Astrocyte (in vitro differentiated cells and primary cell): ENCODE results near the gene RNF186. TPM values are rescaled to one million over a fixed set of nuclear protein-coding genes. Genes with fewer than 3 reads are reported as not detected.
"Not testable (repeated sequence)": the region's sequence is repeated elsewhere in the genome, so short reads cannot be mapped to it uniquely, and the experiment has no call there.

Source experiments
- DNase-seq: peaks from one replicate; pipeline ENCODE4 v3.0.0-alpha.2; 2010; ENCODE audit warnings: low read depth
- FAIRE-seq: peaks from 2 replicates; lab custom pipeline; 2011; peaks lifted over from hg19 to GRCh38; lab: Jason Lieb, UNC
- H2AFZ ChIP-seq: 2 replicates; pipeline ENCODE4 v1.6.0; 2012; ENCODE audit warnings: low read depth, low read length, inconsistent platforms
- H3K27ac ChIP-seq: 2 replicates; pipeline ENCODE4 v1.5.1; 2011; ENCODE audit warnings: low read depth, low read length, inconsistent platforms
- H3K27me3 ChIP-seq: 2 replicates; pipeline ENCODE4 v1.6.0; 2011; ENCODE audit warnings: low read length, inconsistent platforms; ENCODE audit not compliant: insufficient read depth
- H3K36me3 ChIP-seq: 2 replicates; pipeline ENCODE4 v1.5.1; 2011; ENCODE audit warnings: low read length, inconsistent platforms; ENCODE audit not compliant: insufficient read depth
- H3K4me1 ChIP-seq: 2 replicates; pipeline ENCODE4 v1.5.1; 2011; ENCODE audit warnings: low read length, inconsistent platforms; ENCODE audit not compliant: insufficient read depth
- H3K4me2 ChIP-seq: 2 replicates; pipeline ENCODE4 v1.6.0; 2012; ENCODE audit warnings: low read length, inconsistent platforms
- H3K4me3 ChIP-seq: 2 replicates; pipeline ENCODE4 v1.5.1; 2011; ENCODE audit warnings: low read depth, mild to moderate bottlenecking, low read length, inconsistent platforms; ENCODE audit not compliant: insufficient read depth
- H3K79me2 ChIP-seq: 2 replicates; pipeline ENCODE4 v1.6.0; 2012; ENCODE audit warnings: mild to moderate bottlenecking, low read length, inconsistent platforms; ENCODE audit not compliant: insufficient read depth
- H3K9ac ChIP-seq: 2 replicates; pipeline ENCODE4 v1.6.0; 2012; ENCODE audit warnings: mild to moderate bottlenecking, low read length, inconsistent platforms
- H3K9me3 ChIP-seq: 2 replicates; pipeline ENCODE4 v1.5.1; 2012; ENCODE audit warnings: low read depth, mild to moderate bottlenecking, low read length, inconsistent platforms; ENCODE audit not compliant: insufficient read depth
- H4K20me1 ChIP-seq: 2 replicates; pipeline ENCODE4 v1.6.0; 2012; ENCODE audit warnings: low read length, inconsistent platforms; ENCODE audit not compliant: insufficient read depth
- H3K27ac Mint-ChIP-seq: one replicate; pipeline ENCODE4 v1.8.0; 2021; ENCODE audit warnings: mild to moderate bottlenecking, mixed read lengths; ENCODE audit not compliant: unreplicated experiment
- H3K27me3 Mint-ChIP-seq: one replicate; pipeline ENCODE4 v1.8.0; 2021; ENCODE audit warnings: low read depth, mixed read lengths; ENCODE audit not compliant: unreplicated experiment
- H3K36me3 Mint-ChIP-seq: one replicate; pipeline ENCODE4 v1.8.0; 2021; ENCODE audit warnings: low read depth, mixed read lengths; ENCODE audit not compliant: unreplicated experiment
- H3K4me1 Mint-ChIP-seq: one replicate; pipeline ENCODE4 v1.8.0; 2021; ENCODE audit warnings: low read depth, mixed read lengths; ENCODE audit not compliant: unreplicated experiment
- H3K4me3 Mint-ChIP-seq: one replicate; pipeline ENCODE4 v1.8.0; 2021; ENCODE audit warnings: mild to moderate bottlenecking, moderate library complexity, mixed read lengths; ENCODE audit not compliant: unreplicated experiment
- H3K9me3 Mint-ChIP-seq: one replicate; pipeline ENCODE4 v1.8.0; 2021; ENCODE audit warnings: mild to moderate bottlenecking, mixed read lengths; ENCODE audit not compliant: unreplicated experiment
- EZH2 ChIP-seq: IDR thresholded peaks from 2 replicates; pipeline ENCODE4 v1.6.1; 2012; ENCODE audit warnings: mild to moderate bottlenecking, low read length, inconsistent platforms; ENCODE audit not compliant: insufficient read depth
- total RNA-seq: library from RNA; stranded (reverse); gene quantifications from 2 replicates; pipeline ENCODE4 v1.2.1, GENCODE V29; 2021
- TF ChIP-seq, protein P1 (sequence below): IDR thresholded peaks from 2 replicates; pipeline ENCODE4 v1.5.1; 2011; ENCODE audit warnings: low read depth, mild to moderate bottlenecking, inconsistent platforms, low read length, moderate library complexity; ENCODE audit not compliant: insufficient read depth

The RNF186 gene
- total RNA-seq, 1 donor from 2014 or later: not detected

DNA sequence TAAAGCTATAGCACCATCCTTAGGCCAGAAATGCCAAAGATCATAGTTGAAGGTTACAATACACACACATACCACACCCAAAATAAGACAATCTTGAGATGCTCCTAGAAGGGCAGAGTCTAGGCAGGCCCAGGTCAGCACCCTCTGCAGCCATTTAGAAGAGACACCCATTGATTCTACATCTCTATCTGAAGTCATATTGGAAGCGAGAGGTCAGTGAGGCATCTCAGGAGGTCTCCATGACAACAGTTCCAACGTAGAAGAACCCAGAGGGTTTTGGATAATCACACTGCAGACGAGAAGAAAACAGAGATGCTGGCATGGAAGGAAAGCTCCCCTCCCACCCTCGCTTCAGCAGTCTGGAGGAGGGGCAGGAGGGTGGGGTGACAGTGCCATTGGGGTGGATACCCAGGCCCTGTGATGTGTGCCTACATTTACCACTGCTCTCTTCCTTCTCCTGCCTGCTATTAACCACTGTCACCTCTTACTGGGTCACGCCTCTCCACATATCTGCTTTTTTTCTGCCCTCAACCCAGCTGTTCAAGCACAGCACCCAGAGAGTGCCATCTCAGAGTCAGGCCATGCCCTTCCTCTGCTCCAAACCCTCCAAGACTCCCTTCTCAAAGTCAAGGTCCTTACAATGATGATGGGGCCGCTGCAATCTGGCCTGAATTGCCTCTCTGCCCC is 21.6 kb downstream of the RNF186 start:
- FAIRE-seq (no peak), DNase-seq (no peak)
- Histone ChIP-seq H3K79me2 (no peaks in the 10 kb centered on the region), H3K9ac (no peak overlapping the region), H4K20me1 (no peaks in the 10 kb centered on the region), H3K36me3 (no peaks in the 10 kb centered on the region), H3K4me2 (no peak overlapping the region), H2AFZ (no peak overlapping the region), H3K9me3 (no peaks in the 10 kb centered on the region), H3K27ac (no peak overlapping the region), H3K4me3 (no peak overlapping the region), H3K4me1 (no peaks in the 10 kb centered on the region), H3K27me3 (no peaks in the 10 kb centered on the region)
- Mint-ChIP-seq H3K27ac (no peak overlapping the region), H3K27me3 (peaks cover 16% of the 10 kb centered on the region), H3K4me1 (peaks cover 2% of the 10 kb centered on the region), H3K36me3 (no peaks in the 10 kb centered on the region), H3K9me3 (peaks cover 5% of the 10 kb centered on the region), H3K4me3 (no peak overlapping the region)
- no peak for TF ChIP-seq EZH2
- TF ChIP-seq, protein P1, sequence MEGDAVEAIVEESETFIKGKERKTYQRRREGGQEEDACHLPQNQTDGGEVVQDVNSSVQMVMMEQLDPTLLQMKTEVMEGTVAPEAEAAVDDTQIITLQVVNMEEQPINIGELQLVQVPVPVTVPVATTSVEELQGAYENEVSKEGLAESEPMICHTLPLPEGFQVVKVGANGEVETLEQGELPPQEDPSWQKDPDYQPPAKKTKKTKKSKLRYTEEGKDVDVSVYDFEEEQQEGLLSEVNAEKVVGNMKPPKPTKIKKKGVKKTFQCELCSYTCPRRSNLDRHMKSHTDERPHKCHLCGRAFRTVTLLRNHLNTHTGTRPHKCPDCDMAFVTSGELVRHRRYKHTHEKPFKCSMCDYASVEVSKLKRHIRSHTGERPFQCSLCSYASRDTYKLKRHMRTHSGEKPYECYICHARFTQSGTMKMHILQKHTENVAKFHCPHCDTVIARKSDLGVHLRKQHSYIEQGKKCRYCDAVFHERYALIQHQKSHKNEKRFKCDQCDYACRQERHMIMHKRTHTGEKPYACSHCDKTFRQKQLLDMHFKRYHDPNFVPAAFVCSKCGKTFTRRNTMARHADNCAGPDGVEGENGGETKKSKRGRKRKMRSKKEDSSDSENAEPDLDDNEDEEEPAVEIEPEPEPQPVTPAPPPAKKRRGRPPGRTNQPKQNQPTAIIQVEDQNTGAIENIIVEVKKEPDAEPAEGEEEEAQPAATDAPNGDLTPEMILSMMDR: no peak

DNA sequence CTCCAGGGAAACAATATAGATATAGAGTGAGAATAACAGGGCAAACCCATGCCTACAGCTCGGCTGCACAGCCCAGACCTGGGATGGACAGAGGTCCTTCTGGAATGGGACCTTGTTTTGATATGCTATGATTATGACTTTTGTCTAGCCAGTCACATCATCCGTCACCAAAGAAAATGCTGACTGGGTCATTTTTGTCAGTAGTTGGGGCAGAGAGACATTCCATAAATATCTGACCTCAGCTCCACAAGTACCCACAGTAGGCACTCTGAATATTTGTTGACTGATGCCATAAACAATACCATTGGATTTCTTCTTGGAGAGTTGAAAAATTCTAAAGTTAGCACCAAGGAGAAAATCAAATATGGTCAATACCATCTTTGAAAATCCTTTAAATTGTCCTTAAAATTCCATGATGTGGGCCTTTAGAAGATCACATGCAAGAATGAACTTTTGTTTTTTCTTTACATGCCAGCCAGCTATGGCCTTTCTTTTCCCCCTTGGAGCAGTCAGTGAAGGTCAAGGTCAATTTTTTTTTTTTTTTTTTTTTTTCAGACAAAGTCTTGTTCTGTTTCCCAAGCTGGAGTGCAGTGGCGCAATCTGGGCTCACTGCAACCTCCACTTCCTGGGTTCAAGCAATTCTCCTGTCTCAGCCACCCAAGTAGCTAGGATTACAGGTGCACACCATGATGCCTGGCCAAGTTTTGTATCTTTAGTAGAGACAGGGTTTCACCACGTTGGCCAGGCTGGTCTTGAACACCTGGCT is 22.7 kb downstream of the RNF186 start:
- FAIRE-seq (no peak), DNase-seq (no peak)
- H3K4me2 ChIP-seq: no peak overlapping the region
- no peak overlapping the region for H3K27ac ChIP-seq
- no peaks in the 10 kb centered on the region for H3K4me1 ChIP-seq
- H3K4me3 Mint-ChIP-seq: no peak overlapping the region
- no peaks in the 10 kb centered on the region for H3K79me2 ChIP-seq
- H3K36me3 Mint-ChIP-seq: no peaks in the 10 kb centered on the region
- no peak overlapping the region for H3K4me3 ChIP-seq
- TF ChIP-seq EZH2: no peak
- TF ChIP-seq, protein P1: no peak
- peaks cover 5% of the 10 kb centered on the region for H3K9me3 Mint-ChIP-seq
- H3K9me3 ChIP-seq: no peaks in the 10 kb centered on the region
- no peaks in the 10 kb centered on the region for H3K27me3 ChIP-seq
- no peaks in the 10 kb centered on the region for H3K36me3 ChIP-seq
- no peak overlapping the region for H2AFZ ChIP-seq
- peaks cover 2% of the 10 kb centered on the region for H3K4me1 Mint-ChIP-seq
- H3K27ac Mint-ChIP-seq: peak overlapping the region; percentile 83
- peaks cover 14% of the 10 kb centered on the region for H3K27me3 Mint-ChIP-seq
- H3K9ac ChIP-seq: no peak overlapping the region
- H4K20me1 ChIP-seq: no peaks in the 10 kb centered on the region

DNA sequence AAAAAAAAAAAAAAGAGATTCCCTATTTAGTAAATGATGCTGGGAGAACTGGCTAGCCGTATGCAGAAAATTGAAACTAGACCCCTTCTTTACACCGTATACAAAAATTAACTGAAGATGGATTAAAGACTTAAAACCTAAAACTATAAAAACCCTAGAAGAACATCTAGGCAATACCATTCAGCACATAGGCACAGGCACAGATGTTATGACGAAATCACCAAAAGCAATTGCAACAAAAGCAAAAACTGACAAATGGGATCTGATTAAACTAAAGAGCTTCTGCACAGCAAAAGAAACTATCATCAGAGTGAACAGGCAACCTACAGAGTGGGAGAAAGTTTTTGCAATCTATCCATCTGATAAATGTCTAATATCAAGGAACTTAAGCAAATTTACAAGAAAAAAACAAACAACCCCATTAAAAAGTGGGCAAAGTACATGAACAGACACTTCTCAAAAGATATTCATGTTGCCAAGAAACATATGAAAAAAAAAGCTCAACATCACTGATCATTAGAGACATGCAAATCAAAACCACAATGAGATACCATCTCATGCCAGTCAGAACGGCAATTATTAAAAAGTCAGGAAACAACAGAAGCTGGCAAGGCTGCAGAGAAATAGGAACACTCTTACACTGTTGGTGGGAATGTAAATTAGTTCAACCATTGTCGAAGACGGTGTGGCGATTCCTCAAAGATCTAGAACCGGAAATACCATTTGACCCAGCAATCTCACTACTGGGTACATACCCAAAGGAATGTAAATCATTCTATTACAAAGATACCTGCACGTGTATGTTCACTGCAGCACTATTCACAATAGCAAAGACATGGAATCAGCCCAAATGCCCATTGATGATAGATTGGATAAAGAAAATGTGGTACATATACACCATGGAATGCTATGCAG is 24.8 kb downstream of the RNF186 start:
- not testable (repeated sequence) for H3K4me3 ChIP-seq, H3K27ac Mint-ChIP-seq, FAIRE-seq, H3K4me1 ChIP-seq, H3K9me3 Mint-ChIP-seq, H3K36me3 Mint-ChIP-seq, H3K36me3 ChIP-seq, H4K20me1 ChIP-seq, H3K9me3 ChIP-seq, H3K27me3 ChIP-seq, DNase-seq, H3K27ac ChIP-seq, H3K9ac ChIP-seq, H3K79me2 ChIP-seq, H2AFZ ChIP-seq, H3K4me2 ChIP-seq, H3K4me3 Mint-ChIP-seq
- H3K27me3 Mint-ChIP-seq: peaks cover 18% of the 10 kb centered on the region
- peaks cover 11% of the 10 kb centered on the region for H3K4me1 Mint-ChIP-seq
